ENCODE measurements around the gene OGFR.
"Not testable (repeated sequence)": the region's sequence is repeated elsewhere in the genome, so short reads cannot be mapped to it uniquely, and the experiment has no call there.

The OGFR gene

GRCh38 chr20:62841705-62842212 lies 37.1 kb downstream of the OGFR start:
- no peak for TF ChIP-seq CTCF (IDR thresholded peaks at IDR 0.05; ENCODE audit: low read depth, low read length, missing control alignments)
- H3K36me3 ChIP-seq (replicated peaks): no peaks in the 10 kb centered on the region

GRCh38 chr20:62843656-62844055 lies 39.0 kb downstream of the OGFR start:
- Histone ChIP-seq H3K27ac (no peak overlapping the region), H3K4me3 (ENCODE audit: low read depth, low read length) (no peak overlapping the region), H3K36me3 (replicated peaks) (no peaks in the 10 kb centered on the region), H3K27me3 (replicated peaks) (no peaks in the 10 kb centered on the region)
- in situ Hi-C loops (cut with HindIII; ENCODE audit: low pct_ligation_motif_present, low sequenced_read_pairs): no loop called here
- no peak for TF ChIP-seq CTCF (IDR thresholded peaks at IDR 0.05; ENCODE audit: low read depth, low read length, missing control alignments)
- DNase-seq: no peak

More at GRCh38 chr20:62841705-62842212, 37.1 kb downstream of the OGFR start:
- in situ Hi-C loops (cut with HindIII; ENCODE audit: low pct_ligation_motif_present, low sequenced_read_pairs): no loop called here
- Histone ChIP-seq H3K27ac (no peak overlapping the region), H3K27me3 (replicated peaks) (no peaks in the 10 kb centered on the region), H3K4me3 (ENCODE audit: low read depth, low read length) (no peak overlapping the region)
- no peak for DNase-seq

GRCh38 chr20:62844182-62844581 lies 39.5 kb downstream of the OGFR start:
- in situ Hi-C loops (cut with HindIII; ENCODE audit: low pct_ligation_motif_present, low sequenced_read_pairs): no loop called here
- H3K4me3 ChIP-seq (ENCODE audit: low read depth, low read length): no peak overlapping the region
- no peaks in the 10 kb centered on the region for H3K36me3 ChIP-seq (replicated peaks)
- H3K27me3 ChIP-seq (replicated peaks): no peaks in the 10 kb centered on the region
- DNase-seq: no peak
- no peak for TF ChIP-seq CTCF (IDR thresholded peaks at IDR 0.05; ENCODE audit: low read depth, low read length, missing control alignments)
- no peak overlapping the region for H3K27ac ChIP-seq

GRCh38 chr20:62845416-62846160 lies 41.0 kb downstream of the OGFR start:
- no peak overlapping the region for H3K4me3 ChIP-seq (ENCODE audit: low read depth, low read length)
- H3K27me3 ChIP-seq (replicated peaks): no peaks in the 10 kb centered on the region
- in situ Hi-C loops (cut with HindIII; ENCODE audit: low pct_ligation_motif_present, low sequenced_read_pairs): no loop called here
- H3K36me3 ChIP-seq (replicated peaks): no peaks in the 10 kb centered on the region
- DNase-seq: no peak
- TF ChIP-seq CTCF (IDR thresholded peaks at IDR 0.05; ENCODE audit: low read depth, low read length, missing control alignments): no peak
- no peak overlapping the region for H3K27ac ChIP-seq

- DNase-seq: no peak
- TF ChIP-seq CTCF (IDR thresholded peaks at IDR 0.05; ENCODE audit: low read depth, low read length, missing control alignments): no peak
- in situ Hi-C loops (cut with HindIII; ENCODE audit: low pct_ligation_motif_present, low sequenced_read_pairs): no loop called here
- Histone ChIP-seq H3K36me3 (replicated peaks) (no peaks in the 10 kb centered on the region), H3K4me3 (ENCODE audit: low read depth, low read length) (no peak overlapping the region), H3K27me3 (replicated peaks) (no peaks in the 10 kb centered on the region), H3K27ac (no peak overlapping the region)
These were observed 41.7 kb downstream of the OGFR start for GRCh38 chr20:62846166-62846890.

GRCh38 chr20:62848917-62849316 lies 44.3 kb downstream of the OGFR start:
- H3K4me3 ChIP-seq (ENCODE audit: low read depth, low read length); in situ Hi-C loops (cut with HindIII; ENCODE audit: low pct_ligation_motif_present, low sequenced_read_pairs); H3K27ac ChIP-seq; H3K36me3 ChIP-seq (replicated peaks); H3K27me3 ChIP-seq (replicated peaks); DNase-seq: not testable (repeated sequence)
